HEK293 (cell line): ENCODE measurements around the gene ARHGAP8.

Experiments
- CTCF ChIA-PET: fragments of 350-600 bp; formaldehyde crosslinking; extraction: SDS; loops from one replicate; lab custom pipeline; 2021; ENCODE audit warnings: antibody characterized with exemption; lab: Yijun Ruan, JAX
- POLR2A ChIA-PET: fragments of 300-600 bp; formaldehyde crosslinking; extraction: SDS; loops from one replicate; lab custom pipeline; 2020; ENCODE audit warnings: antibody characterized with exemption, inconsistent platforms; lab: Yijun Ruan, JAX
- H3K27ac ChIP-seq: fragments of 200-500 bp; sonication (Bioruptor generic); 2 replicates; pipeline ENCODE4 v1.5.1; 2014; ENCODE audit warnings: low read depth, low read length, control low read depth, inconsistent platforms; ENCODE audit errors: extremely low read depth
- H3K36me3 ChIP-seq, 2 experiments: fragments of 200-500 bp in 1 of 2; sonication (Bioruptor generic) in 1 of 2; 1 replicate in 1 of 2; 2 replicates in 1 of 2; pipeline ENCODE4 v1.5.1; 2014 to 2017; ENCODE audit warnings: inconsistent platforms in 2 of 2, low read length in 2 of 2; ENCODE audit not compliant: control insufficient read depth in 2 of 2, insufficient read depth in 1 of 2
- H3K4me1 ChIP-seq: fragments of 200-500 bp; sonication (Bioruptor generic); 2 replicates; pipeline ENCODE4 v1.5.1; 2014; ENCODE audit warnings: mild to moderate bottlenecking, low read length, inconsistent platforms; ENCODE audit not compliant: control insufficient read depth, insufficient read depth
- H3K4me3 ChIP-seq: 2 replicates; pipeline ENCODE4 v1.5.1; 2011; ENCODE audit warnings: low read depth, mild to moderate bottlenecking, control low read depth, low read length, moderate library complexity
- H3K9me3 ChIP-seq: fragments of 200-500 bp; sonication (Bioruptor generic); 2 replicates; pipeline ENCODE4 v1.5.1; 2014; ENCODE audit warnings: low read depth, low read length, inconsistent platforms; ENCODE audit not compliant: control insufficient read depth, insufficient read depth
- GLIS1 ChIP-seq: fragments of 450-650 bp; formaldehyde crosslinking; IDR thresholded peaks from 2 replicates; pipeline ENCODE4 v1.5.1; 2016; ENCODE audit warnings: missing biosample characterization, missing genetic modification characterization
- KLF9 ChIP-seq: fragments of 450-650 bp; formaldehyde crosslinking; IDR thresholded peaks from 2 replicates; pipeline ENCODE4 v1.5.1; 2016; ENCODE audit warnings: missing biosample characterization, missing genetic modification characterization, low read depth
- SP3 ChIP-seq: fragments of 450-650 bp; formaldehyde crosslinking; IDR thresholded peaks from 2 replicates; pipeline ENCODE4 v1.5.1; 2016; ENCODE audit warnings: missing biosample characterization, missing genetic modification characterization
- ZBTB7A ChIP-seq: fragments of 450-650 bp; formaldehyde crosslinking; IDR thresholded peaks from 2 replicates; pipeline ENCODE4 v1.5.1; 2016; ENCODE audit warnings: low read depth, missing biosample characterization, missing genetic modification characterization
- ZIC2 ChIP-seq: fragments of 450-650 bp; formaldehyde crosslinking; IDR thresholded peaks from 2 replicates; pipeline ENCODE4 v1.5.1; 2016; ENCODE audit warnings: missing biosample characterization, missing genetic modification characterization
- ZNF16 ChIP-seq: fragments of 450-650 bp; formaldehyde crosslinking; IDR thresholded peaks from 2 replicates; pipeline ENCODE4 v1.5.1; 2016; ENCODE audit warnings: low read depth, missing biosample characterization, missing genetic modification characterization
- ZNF391 ChIP-seq: fragments of 450-650 bp; formaldehyde crosslinking; IDR thresholded peaks from 2 replicates; pipeline ENCODE4 v1.5.1; 2016; ENCODE audit warnings: low read depth, missing biosample characterization, missing genetic modification characterization, borderline replicate concordance
- ZNF510 ChIP-seq: fragments of 450-650 bp; formaldehyde crosslinking; IDR thresholded peaks from 2 replicates; pipeline ENCODE4 v1.5.1; 2018; ENCODE audit warnings: mild to moderate bottlenecking, missing genetic modification characterization, missing biosample characterization; ENCODE audit not compliant: insufficient replicate concordance
- TF ChIP-seq, protein P1 (sequence below): fragments of 450-650 bp; formaldehyde crosslinking; IDR thresholded peaks from 2 replicates; pipeline ENCODE4 v1.5.1; 2016; ENCODE audit warnings: missing biosample characterization, missing genetic modification characterization
- TF ChIP-seq, protein P2 (sequence below): fragments of 450-650 bp; formaldehyde crosslinking; IDR thresholded peaks from 2 replicates; pipeline ENCODE4 v1.5.1; 2016; ENCODE audit warnings: missing biosample characterization, missing genetic modification characterization
- TF ChIP-seq, protein P3 (sequence below): fragments of 450-650 bp; formaldehyde crosslinking; IDR thresholded peaks from 2 replicates; pipeline ENCODE4 v1.5.1; 2016; ENCODE audit warnings: missing biosample characterization, missing genetic modification characterization, borderline replicate concordance
- TF ChIP-seq, protein P4 (sequence below): fragments of 450-650 bp; formaldehyde crosslinking; IDR thresholded peaks from 2 replicates; pipeline ENCODE4 v1.5.1; 2016; ENCODE audit warnings: missing biosample characterization, missing genetic modification characterization

The ARHGAP8 gene

DNA sequence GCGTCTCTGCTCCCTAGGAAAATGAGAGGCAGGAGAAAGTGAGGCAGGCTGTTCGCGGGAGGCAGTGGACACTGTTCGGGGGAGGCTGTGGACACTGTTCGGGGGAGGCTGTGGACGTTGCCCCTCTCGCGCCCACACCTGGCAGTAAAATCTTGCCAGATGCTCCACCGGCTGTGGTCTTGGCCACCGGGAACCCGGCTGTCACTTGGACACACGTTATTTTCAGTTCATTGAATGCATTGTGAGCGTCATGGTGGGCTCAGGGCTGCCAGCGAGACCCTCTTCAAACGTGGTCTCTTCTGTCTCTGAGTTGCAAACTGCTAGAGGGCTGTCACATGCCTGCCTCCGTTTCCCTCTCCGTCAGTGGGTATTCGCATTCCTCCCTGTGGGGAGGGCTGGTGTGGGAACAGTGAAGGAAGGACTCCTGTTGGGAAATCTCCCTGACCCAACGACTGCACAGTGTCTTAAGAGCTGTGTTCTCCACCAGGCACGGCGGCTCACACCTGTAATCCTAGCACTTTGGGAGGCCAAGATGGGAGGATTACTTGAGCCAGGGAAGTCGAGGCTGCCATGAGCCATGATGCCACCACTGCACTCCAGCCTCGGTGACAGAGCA, 49.0 kb upstream of the ARHGAP8 start:
- POLR2A ChIA-PET: interaction anchor here (0.8 kb wide), 1 partner anchor 28 kb away, joined by 4 read pairs; no protein-coding TSS in a partner anchor
- H3K4me3 ChIP-seq: peak overlapping the region; percentile 51
- no peaks in the 10 kb centered on the region for H3K9me3 ChIP-seq
- TF ChIP-seq, protein P1, sequence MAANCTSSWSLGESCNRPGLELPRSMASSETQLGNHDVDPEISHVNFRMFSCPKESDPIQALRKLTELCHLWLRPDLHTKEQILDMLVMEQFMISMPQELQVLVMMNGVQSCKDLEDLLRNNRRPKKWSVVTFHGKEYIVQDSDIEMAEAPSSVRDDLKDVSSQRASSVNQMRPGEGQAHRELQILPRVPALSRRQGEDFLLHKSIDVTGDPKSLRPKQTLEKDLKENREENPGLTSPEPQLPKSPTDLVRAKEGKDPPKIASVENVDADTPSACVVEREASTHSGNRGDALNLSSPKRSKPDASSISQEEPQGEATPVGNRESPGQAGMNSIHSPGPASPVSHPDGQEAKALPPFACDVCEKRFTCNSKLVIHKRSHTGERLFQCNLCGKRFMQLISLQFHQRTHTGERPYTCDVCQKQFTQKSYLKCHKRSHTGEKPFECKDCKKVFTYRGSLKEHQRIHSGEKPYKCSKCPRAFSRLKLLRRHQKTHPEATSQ: no peak
- TF ChIP-seq ZNF16 (no peak), ZNF510 (tag by site-specific recombination) (no peak), ZNF391 (no peak)
- TF ChIP-seq, protein P2, sequence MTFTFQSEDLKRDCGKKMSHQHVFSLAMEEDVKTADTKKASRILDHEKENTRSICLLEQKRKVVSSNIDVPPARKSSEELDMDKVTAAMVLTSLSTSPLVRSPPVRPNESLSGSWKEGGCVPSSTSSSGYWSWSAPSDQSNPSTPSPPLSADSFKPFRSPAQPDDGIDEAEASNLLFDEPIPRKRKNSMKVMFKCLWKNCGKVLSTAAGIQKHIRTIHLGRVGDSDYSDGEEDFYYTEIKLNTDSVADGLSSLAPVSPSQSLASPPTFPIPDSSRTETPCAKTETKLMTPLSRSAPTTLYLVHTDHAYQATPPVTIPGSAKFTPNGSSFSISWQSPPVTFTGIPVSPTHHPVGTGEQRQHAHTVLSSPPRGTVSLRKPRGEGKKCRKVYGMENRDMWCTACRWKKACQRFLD: no peak
- TF ChIP-seq, protein P3, sequence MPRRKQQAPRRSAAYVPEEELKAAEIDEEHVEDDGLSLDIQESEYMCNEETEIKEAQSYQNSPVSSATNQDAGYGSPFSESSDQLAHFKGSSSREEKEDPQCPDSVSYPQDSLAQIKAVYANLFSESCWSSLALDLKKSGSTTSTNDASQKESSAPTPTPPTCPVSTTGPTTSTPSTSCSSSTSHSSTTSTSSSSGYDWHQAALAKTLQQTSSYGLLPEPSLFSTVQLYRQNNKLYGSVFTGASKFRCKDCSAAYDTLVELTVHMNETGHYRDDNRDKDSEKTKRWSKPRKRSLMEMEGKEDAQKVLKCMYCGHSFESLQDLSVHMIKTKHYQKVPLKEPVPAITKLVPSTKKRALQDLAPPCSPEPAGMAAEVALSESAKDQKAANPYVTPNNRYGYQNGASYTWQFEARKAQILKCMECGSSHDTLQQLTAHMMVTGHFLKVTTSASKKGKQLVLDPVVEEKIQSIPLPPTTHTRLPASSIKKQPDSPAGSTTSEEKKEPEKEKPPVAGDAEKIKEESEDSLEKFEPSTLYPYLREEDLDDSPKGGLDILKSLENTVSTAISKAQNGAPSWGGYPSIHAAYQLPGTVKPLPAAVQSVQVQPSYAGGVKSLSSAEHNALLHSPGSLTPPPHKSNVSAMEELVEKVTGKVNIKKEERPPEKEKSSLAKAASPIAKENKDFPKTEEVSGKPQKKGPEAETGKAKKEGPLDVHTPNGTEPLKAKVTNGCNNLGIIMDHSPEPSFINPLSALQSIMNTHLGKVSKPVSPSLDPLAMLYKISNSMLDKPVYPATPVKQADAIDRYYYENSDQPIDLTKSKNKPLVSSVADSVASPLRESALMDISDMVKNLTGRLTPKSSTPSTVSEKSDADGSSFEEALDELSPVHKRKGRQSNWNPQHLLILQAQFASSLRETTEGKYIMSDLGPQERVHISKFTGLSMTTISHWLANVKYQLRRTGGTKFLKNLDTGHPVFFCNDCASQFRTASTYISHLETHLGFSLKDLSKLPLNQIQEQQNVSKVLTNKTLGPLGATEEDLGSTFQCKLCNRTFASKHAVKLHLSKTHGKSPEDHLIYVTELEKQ (tag by site-specific recombination): no peak
- TF ChIP-seq, protein P4, sequence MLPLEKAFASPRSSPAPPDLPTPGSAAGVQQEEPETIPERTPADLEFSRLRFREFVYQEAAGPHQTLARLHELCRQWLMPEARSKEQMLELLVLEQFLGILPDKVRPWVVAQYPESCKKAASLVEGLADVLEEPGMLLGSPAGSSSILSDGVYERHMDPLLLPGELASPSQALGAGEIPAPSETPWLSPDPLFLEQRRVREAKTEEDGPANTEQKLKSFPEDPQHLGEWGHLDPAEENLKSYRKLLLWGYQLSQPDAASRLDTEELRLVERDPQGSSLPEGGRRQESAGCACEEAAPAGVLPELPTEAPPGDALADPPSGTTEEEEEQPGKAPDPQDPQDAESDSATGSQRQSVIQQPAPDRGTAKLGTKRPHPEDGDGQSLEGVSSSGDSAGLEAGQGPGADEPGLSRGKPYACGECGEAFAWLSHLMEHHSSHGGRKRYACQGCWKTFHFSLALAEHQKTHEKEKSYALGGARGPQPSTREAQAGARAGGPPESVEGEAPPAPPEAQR: no peak
- H3K4me1 ChIP-seq: no peaks in the 10 kb centered on the region; the same call in 1 of the 2 replicates
- CTCF ChIA-PET: interaction anchor here (0.9 to 1.5 kb wide), 2 partner anchors 19 to 32 kb away, joined by 3 to 4 read pairs; no protein-coding TSS in a partner anchor
- H3K36me3 ChIP-seq: no peaks in the 10 kb centered on the region
- H3K27ac ChIP-seq: no peak overlapping the region

DNA sequence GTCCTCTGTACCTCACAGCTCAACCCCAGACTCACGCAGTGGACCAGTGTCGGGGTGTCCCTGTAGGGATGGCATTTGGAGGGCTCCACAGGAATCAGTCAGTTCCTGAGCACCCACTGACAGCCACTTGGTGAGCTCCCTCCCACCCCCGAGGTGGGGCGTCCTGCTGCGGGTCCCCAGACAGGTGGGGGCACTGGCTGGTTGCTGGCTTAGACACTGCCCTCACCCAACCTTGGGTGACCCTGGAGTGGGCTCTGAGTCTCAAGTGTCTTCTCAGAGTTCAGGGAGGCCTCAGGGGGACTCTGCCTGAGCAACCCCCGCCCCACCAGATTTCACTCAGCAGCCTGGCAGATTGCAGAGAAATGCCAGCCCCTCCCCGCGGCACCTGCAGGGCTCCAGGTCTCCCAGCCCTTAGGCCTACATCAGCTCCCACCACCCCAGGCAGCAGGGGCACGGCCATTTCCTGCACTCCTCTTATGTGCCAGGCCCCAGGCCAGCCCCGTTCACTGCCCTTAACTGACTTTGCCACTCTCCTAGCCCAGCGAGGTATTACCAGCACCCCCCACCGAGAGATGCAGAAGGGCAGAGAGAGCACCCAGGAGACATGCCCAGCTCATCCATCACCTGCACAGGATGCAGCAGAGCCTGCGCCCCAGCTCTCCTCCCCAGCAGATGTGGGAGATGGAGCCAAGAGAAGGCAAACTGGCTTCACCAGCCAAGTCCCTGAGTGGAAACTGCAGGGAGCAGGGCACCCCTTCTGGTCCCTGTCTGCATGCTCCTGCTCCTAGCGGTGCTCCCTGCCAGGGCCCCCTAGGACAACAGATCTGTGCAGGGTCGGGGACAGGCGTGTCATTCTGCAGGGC, 48.0 kb upstream of the ARHGAP8 start:
- no peak overlapping the region for H3K27ac ChIP-seq
- TF ChIP-seq GLIS1 (tag by site-specific recombination) (0 out of 2 replicates have a peak, but pooled peaks have one; percentile 15), ZIC2 (tag by site-specific recombination) (0 out of 2 replicates have a peak, but pooled peaks have one; percentile 25), ZBTB7A (tag by site-specific recombination) (no peak)
- TF ChIP-seq, all 188 proteins: peak for 2
- ChIA-PET POLR2A (no interaction called here), CTCF (interaction anchor here (0.6 to 1.5 kb wide), 4 partner anchors 8 to 1563 kb away, joined by 3 to 6 read pairs (median 4); no protein-coding TSS in a partner anchor)
- no peaks in the 10 kb centered on the region; the same call in 1 of the 2 replicates for H3K4me1 ChIP-seq
- H3K9me3 ChIP-seq: no peaks in the 10 kb centered on the region
- H3K36me3 ChIP-seq: no peaks in the 10 kb centered on the region
- no peak overlapping the region for H3K4me3 ChIP-seq

DNA sequence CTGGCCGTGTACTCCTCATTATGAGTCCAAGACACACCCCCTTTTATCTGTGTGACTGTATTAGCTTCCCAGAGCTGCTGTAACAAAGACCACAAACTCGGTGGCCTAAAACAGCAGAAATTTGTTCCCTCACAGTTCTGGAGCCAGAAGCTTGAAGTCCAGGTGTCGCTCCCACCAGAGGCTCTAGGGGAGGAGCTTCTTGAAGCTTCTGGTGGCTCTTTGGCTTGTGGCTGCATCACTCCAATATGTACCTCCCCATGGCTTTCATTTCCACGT, 47.4 kb upstream of the ARHGAP8 start:
- TF ChIP-seq SP3 (no peak), KLF9 (0 out of 2 replicates have a peak, but pooled peaks have one; percentile 40)
- H3K4me3 ChIP-seq: no peak overlapping the region
- no peaks in the 10 kb centered on the region for H3K9me3 ChIP-seq
- H3K36me3 ChIP-seq: no peaks in the 10 kb centered on the region
- no peak overlapping the region for H3K27ac ChIP-seq
- ChIA-PET CTCF (interaction anchor here (0.6 to 1.5 kb wide), 4 partner anchors 9 to 1562 kb away, joined by 3 to 6 read pairs (median 4); no protein-coding TSS in a partner anchor), POLR2A (no interaction called here)
- H3K4me1 ChIP-seq: no peaks in the 10 kb centered on the region; the same call in 1 of the 2 replicates
